ENCODE measurements around the gene MYOZ2.
A peak's percentile ranks its signal among the peaks of the same experiment; 100 is the strongest.

Gene MYOZ2

DNA sequence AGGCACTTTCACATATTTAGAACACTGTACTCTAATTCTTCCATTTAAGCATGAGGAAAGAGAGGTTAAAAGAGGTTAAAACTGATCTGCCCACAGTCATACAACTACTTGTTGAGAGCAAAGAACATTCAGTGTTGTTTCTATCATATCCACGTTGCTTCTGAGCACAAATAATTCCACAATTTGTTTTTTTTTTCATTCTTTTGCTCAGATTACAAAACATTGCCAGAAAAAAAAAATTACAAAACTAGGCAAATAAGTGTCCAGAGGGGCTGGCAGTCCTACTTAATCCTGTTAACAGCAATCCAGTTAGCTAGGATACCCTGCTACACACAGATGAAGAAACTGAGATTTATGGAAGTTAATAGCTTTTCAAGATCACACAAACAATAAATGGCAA, 70.5 kb downstream of the MYOZ2 start:
- no peak for DNase-seq (ENCODE audit: low read depth)
- TF ChIP-seq CTCF (conservative IDR thresholded peaks at IDR 0.05; ENCODE audit: low read depth, low read length): no peak
- no peak overlapping the region for H3K4me3 ChIP-seq (ENCODE audit: low read length)

GRCh38 chr4:119207051-119207450, 71.4 kb downstream of the MYOZ2 start:
- H3K4me3 ChIP-seq (ENCODE audit: low read length): no peak overlapping the region
- DNase-seq (ENCODE audit: low read depth): no peak
- no peak for TF ChIP-seq CTCF (conservative IDR thresholded peaks at IDR 0.05; ENCODE audit: low read depth, low read length)

GRCh38 chr4:119209077-119209476, 73.4 kb downstream of the MYOZ2 start:
- DNase-seq (ENCODE audit: low read depth): no peak
- TF ChIP-seq CTCF (conservative IDR thresholded peaks at IDR 0.05; ENCODE audit: low read depth, low read length): no peak
- H3K4me3 ChIP-seq (ENCODE audit: low read length): no peak overlapping the region

GRCh38 chr4:119209586-119209985, 74.0 kb downstream of the MYOZ2 start:
- no peak for TF ChIP-seq CTCF (conservative IDR thresholded peaks at IDR 0.05; ENCODE audit: low read depth, low read length)
- no peak overlapping the region for H3K4me3 ChIP-seq (ENCODE audit: low read length)
- DNase-seq (ENCODE audit: low read depth): no peak

DNA sequence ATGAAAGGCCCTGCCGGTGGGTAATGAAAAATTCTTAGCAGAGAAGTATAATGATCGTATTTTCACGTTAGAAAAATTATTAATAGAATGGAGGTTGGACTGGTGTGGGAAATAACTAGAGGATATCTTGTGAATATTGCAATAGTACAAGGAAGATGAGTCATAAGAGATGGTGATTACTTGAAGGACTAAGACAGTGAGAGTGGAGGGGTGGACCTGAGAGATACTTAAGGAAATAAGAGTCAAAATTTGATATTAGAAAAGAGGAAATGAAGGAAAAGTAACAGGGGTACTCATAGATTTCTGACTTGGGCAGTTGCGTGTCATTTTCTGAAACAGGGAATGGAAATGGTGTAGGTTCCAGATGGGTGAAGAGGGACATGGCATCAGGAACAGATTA, 75.1 kb downstream of the MYOZ2 start:
- H3K4me3 ChIP-seq (ENCODE audit: low read length): no peak overlapping the region
- no peak for DNase-seq (ENCODE audit: low read depth)
- no peak for TF ChIP-seq CTCF (conservative IDR thresholded peaks at IDR 0.05; ENCODE audit: low read depth, low read length)

DNA sequence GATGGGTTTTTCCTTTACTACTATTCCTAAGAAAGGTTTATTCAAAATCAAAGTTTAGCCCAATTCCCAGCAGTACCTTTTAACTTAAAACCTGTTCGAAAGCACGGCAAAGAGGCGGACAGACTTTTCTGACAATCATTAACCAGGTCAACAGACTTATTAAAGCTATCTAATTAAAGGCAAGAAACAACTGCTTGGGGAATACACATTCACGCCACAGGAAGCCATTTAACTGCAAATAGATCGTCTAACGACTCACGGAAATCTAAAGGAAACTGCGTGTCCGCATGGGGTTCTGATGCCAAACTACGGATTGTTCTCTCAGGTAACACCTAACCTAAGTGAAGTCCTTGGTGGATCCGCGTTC, 76.2 kb downstream of the MYOZ2 start:
- DNase-seq (ENCODE audit: low read depth): no peak
- no peak for TF ChIP-seq CTCF (conservative IDR thresholded peaks at IDR 0.05; ENCODE audit: low read depth, low read length)
- H3K4me3 ChIP-seq (ENCODE audit: low read length): peak overlapping the region; percentile 88

DNA sequence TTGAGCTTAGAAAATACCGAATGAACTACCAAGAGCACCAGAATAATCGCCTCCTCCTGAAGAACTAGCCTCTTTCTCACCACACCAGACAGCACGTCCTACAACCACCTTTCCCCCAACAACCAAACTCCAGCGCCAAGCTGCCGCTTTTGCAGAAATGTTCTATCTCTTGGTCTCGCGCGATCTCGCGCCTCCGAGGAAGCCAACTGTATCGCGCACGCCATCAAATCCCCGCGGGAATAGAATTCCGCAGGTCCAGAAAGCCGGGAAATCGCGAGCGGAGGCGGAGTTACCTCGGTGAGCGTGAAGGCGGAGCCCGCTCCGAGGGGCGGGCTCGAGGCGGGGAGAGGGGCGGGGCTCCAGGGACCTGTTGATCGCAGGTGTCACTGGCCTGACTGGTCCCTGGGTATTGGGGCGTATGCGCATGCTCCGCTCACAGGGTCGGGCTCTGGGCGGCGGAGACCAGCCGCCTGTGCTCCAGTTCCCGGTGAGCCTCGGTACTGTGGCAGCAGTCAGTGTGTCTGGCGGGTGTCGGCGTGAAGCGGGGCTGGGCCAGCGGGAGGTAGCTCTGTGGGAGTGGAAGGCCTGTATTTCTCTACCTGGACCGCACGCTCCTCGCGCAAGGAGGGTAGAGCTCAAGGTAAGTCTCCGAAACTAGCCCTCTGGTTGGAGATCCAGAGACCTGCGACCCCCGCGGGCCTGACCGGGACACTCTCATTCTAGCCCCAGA, 76.8 kb downstream of the MYOZ2 start, which contains the start of gene USP53:
USP53 (plus strand) TSS at position 480 of the 730 bp plus-strand sequence. CDS start 27,047 bp downstream, outside the sequence.
- H3K4me3 ChIP-seq (ENCODE audit: low read length): peak within 1 kb of the TSS; percentile 88
- peak; percentile 94 for DNase-seq (ENCODE audit: low read depth)
- no peak for TF ChIP-seq CTCF (conservative IDR thresholded peaks at IDR 0.05; ENCODE audit: low read depth, low read length)

Measured in retinal pigment epithelial cell (primary cell).